Measurements from ENCODE around the gene MT1M.
A peak's percentile ranks its signal among the peaks of the same experiment; 100 is the strongest.

The MT1M gene

DNA sequence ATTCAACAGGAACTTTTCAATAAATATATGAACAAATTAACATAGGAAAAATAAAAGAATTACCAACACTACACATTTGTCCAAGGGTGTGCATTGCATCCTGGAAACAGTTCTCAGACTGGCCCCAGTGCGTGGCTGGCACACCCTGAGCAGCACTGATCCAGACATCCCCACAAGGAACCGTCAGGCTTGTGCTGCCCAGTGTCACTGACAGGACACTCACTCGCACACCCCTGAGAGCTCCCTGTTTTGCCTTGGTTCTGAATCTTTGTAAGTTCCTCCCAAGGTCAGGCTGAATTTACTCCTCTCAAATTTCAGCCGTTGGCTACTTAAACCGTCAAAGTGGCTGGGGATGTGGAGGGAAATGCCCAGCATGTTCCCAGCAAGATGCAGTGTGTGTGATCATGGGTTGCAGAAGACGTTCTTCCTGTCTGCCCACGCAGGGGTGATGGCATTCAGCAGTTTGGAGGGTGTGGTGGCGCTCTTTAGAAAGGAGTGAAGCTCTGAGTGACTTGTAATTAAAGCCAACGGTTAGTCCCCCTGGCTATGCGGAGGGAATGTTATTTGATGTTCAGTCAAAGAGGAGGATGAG is 22.3 kb upstream of the MT1M start:
- Histone ChIP-seq H3K27ac (ENCODE audit: low read depth, low read length, poor library complexity, severe bottlenecking) (no peak overlapping the region), H2AFZ (ENCODE audit: low read length) (no peak overlapping the region), H4K20me1 (ENCODE audit: insufficient read depth, low read length) (no peaks in the 10 kb centered on the region), H3K4me3 (ENCODE audit: low read depth, low read length, poor library complexity, severe bottlenecking) (no peak overlapping the region), H3K9me2 (ENCODE audit: low read depth, low read length) (no peaks in the 10 kb centered on the region), H3K4me2 (ENCODE audit: low read length) (peak overlapping the region; percentile 98), H3K9me3 (ENCODE audit: low read length) (no peaks in the 10 kb centered on the region), H3K4me1 (ENCODE audit: insufficient read depth, low read length, severe bottlenecking) (peaks cover 28% of the 10 kb centered on the region), H3K79me2 (ENCODE audit: insufficient read depth, low read length) (no peaks in the 10 kb centered on the region), H3K36me3 (ENCODE audit: insufficient read depth, low read length) (no peaks in the 10 kb centered on the region), H3F3A (ENCODE audit: insufficient read depth, low read length) (no peaks in the 10 kb centered on the region), H3K9ac (ENCODE audit: low read length) (no peak overlapping the region; the same call in 1 of the 2 replicates), H3K27me3 (ENCODE audit: insufficient read depth, low read length) (no peaks in the 10 kb centered on the region)
- TF ChIP-seq, protein P1, sequence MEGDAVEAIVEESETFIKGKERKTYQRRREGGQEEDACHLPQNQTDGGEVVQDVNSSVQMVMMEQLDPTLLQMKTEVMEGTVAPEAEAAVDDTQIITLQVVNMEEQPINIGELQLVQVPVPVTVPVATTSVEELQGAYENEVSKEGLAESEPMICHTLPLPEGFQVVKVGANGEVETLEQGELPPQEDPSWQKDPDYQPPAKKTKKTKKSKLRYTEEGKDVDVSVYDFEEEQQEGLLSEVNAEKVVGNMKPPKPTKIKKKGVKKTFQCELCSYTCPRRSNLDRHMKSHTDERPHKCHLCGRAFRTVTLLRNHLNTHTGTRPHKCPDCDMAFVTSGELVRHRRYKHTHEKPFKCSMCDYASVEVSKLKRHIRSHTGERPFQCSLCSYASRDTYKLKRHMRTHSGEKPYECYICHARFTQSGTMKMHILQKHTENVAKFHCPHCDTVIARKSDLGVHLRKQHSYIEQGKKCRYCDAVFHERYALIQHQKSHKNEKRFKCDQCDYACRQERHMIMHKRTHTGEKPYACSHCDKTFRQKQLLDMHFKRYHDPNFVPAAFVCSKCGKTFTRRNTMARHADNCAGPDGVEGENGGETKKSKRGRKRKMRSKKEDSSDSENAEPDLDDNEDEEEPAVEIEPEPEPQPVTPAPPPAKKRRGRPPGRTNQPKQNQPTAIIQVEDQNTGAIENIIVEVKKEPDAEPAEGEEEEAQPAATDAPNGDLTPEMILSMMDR (IDR thresholded peaks at IDR 0.05; ENCODE audit: low read length) = peak; percentile 8; the same call in 1 of the 2 replicates
- TF ChIP-seq EZH2 (IDR thresholded peaks at IDR 0.05; ENCODE audit: borderline replicate concordance, low read length) = no peak

- Histone ChIP-seq H3K27me3 (ENCODE audit: insufficient read depth, low read length) (no peaks in the 10 kb centered on the region), H3K9ac (ENCODE audit: low read length) (no peak overlapping the region), H3F3A (ENCODE audit: insufficient read depth, low read length) (no peaks in the 10 kb centered on the region), H3K4me2 (ENCODE audit: low read length) (no peak overlapping the region), H3K9me2 (ENCODE audit: low read depth, low read length) (no peaks in the 10 kb centered on the region), H3K27ac (ENCODE audit: low read depth, low read length, poor library complexity, severe bottlenecking) (no peak overlapping the region), H3K79me2 (ENCODE audit: insufficient read depth, low read length) (no peaks in the 10 kb centered on the region), H3K4me1 (ENCODE audit: insufficient read depth, low read length, severe bottlenecking) (peaks cover 28% of the 10 kb centered on the region), H3K9me3 (ENCODE audit: low read length) (no peaks in the 10 kb centered on the region), H3K4me3 (ENCODE audit: low read depth, low read length, poor library complexity, severe bottlenecking) (no peak overlapping the region), H3K36me3 (ENCODE audit: insufficient read depth, low read length) (no peaks in the 10 kb centered on the region), H2AFZ (ENCODE audit: low read length) (no peak overlapping the region), H4K20me1 (ENCODE audit: insufficient read depth, low read length) (no peaks in the 10 kb centered on the region)
- TF ChIP-seq, protein P1 (IDR thresholded peaks at IDR 0.05; ENCODE audit: low read length) = no peak
- TF ChIP-seq EZH2 (IDR thresholded peaks at IDR 0.05; ENCODE audit: borderline replicate concordance, low read length) = no peak
These were observed 21.8 kb upstream of the MT1M start for GRCh38 chr16:56610609-56611111.

GRCh38 chr16:56611281-56611833 is 21.1 kb upstream of the MT1M start:
- Histone ChIP-seq H3K36me3 (ENCODE audit: insufficient read depth, low read length) (no peaks in the 10 kb centered on the region), H3K79me2 (ENCODE audit: insufficient read depth, low read length) (no peaks in the 10 kb centered on the region), H3K4me2 (ENCODE audit: low read length) (no peak overlapping the region), H3K9me2 (ENCODE audit: low read depth, low read length) (no peaks in the 10 kb centered on the region), H3K4me3 (ENCODE audit: low read depth, low read length, poor library complexity, severe bottlenecking) (no peak overlapping the region), H3K27me3 (ENCODE audit: insufficient read depth, low read length) (no peaks in the 10 kb centered on the region), H3K9ac (ENCODE audit: low read length) (no peak overlapping the region), H3K9me3 (ENCODE audit: low read length) (no peaks in the 10 kb centered on the region), H3F3A (ENCODE audit: insufficient read depth, low read length) (no peaks in the 10 kb centered on the region), H3K27ac (ENCODE audit: low read depth, low read length, poor library complexity, severe bottlenecking) (no peak overlapping the region), H4K20me1 (ENCODE audit: insufficient read depth, low read length) (no peaks in the 10 kb centered on the region), H3K4me1 (ENCODE audit: insufficient read depth, low read length, severe bottlenecking) (peaks cover 28% of the 10 kb centered on the region), H2AFZ (ENCODE audit: low read length) (no peak overlapping the region)
- TF ChIP-seq EZH2 (IDR thresholded peaks at IDR 0.05; ENCODE audit: borderline replicate concordance, low read length) = no peak
- TF ChIP-seq, protein P1 (IDR thresholded peaks at IDR 0.05; ENCODE audit: low read length) = no peak
